HG03108 (cell line): ENCODE data around the gene TTLL12.
A peak's percentile ranks its signal among the peaks of the same experiment; 100 is the strongest.
"Not testable (repeated sequence)": the region's sequence is repeated elsewhere in the genome, so short reads cannot be mapped to it uniquely, and the experiment has no call there.

Experiments used
- ATAC-seq: cut with Tn5 transposase; IDR thresholded peaks from one replicate; pipeline ENCODE4 v1.9.1; 2021; ENCODE audit warnings: moderate library complexity; ENCODE audit not compliant: unreplicated experiment

TTLL12 gene

GRCh38 chr22:43157874-43158546 is 28.9 kb downstream of the TTLL12 start:
- ATAC-seq = no peak

GRCh38 chr22:43156413-43156812 is 30.5 kb downstream of the TTLL12 start:
- ATAC-seq = no peak

GRCh38 chr22:43155789-43156188 is 31.1 kb downstream of the TTLL12 start:
- no peak for ATAC-seq

- no peak for ATAC-seq
Measured at GRCh38 chr22:43154887-43155536, 31.9 kb downstream of the TTLL12 start.

GRCh38 chr22:43153899-43154298 is 33.0 kb downstream of the TTLL12 start:
- no peak for ATAC-seq

- no peak for ATAC-seq
Measured at GRCh38 chr22:43152357-43153071, 34.4 kb downstream of the TTLL12 start.

GRCh38 chr22:43152003-43152356 is 35.0 kb downstream of the TTLL12 start:
- no peak for ATAC-seq

- ATAC-seq = no peak
Measured at GRCh38 chr22:43151251-43152002, 35.5 kb downstream of the TTLL12 start, which contains the start of gene TSPO. TSPO (plus strand) TSS chr22:43151559; CDS start chr22:43159239, 7,680 bp downstream.

GRCh38 chr22:43150731-43151206 is 36.2 kb downstream of the TTLL12 start:
- no peak for ATAC-seq

- ATAC-seq = no peak
Measured at GRCh38 chr22:43148581-43148980, 38.4 kb downstream of the TTLL12 start.

GRCh38 chr22:43147821-43148220 is 39.1 kb downstream of the TTLL12 start:
- ATAC-seq = no peak

- not testable (repeated sequence) for ATAC-seq
Measured at GRCh38 chr22:43146332-43146731, 40.6 kb downstream of the TTLL12 start.

GRCh38 chr22:43145371-43145770 is 41.6 kb downstream of the TTLL12 start:
- ATAC-seq = not testable (repeated sequence)

GRCh38 chr22:43144949-43145348 is 42.0 kb downstream of the TTLL12 start:
- ATAC-seq = no peak

- ATAC-seq = peak; percentile 78
Measured at GRCh38 chr22:43142880-43143562, 43.9 kb downstream of the TTLL12 start, which contains the start of gene MCAT. MCAT (minus strand) TSS chr22:43143398; CDS start chr22:43143348, 50 bp downstream.

- ATAC-seq = no peak
Measured at GRCh38 chr22:43136801-43137200, 50.1 kb downstream of the TTLL12 start.

GRCh38 chr22:43136255-43136654 is 50.7 kb downstream of the TTLL12 start:
- ATAC-seq = no peak

GRCh38 chr22:43135565-43135964 is 51.4 kb downstream of the TTLL12 start:
- ATAC-seq = no peak

GRCh38 chr22:43134553-43134952 is 52.4 kb downstream of the TTLL12 start:
- ATAC-seq = no peak

- no peak for ATAC-seq
Measured at GRCh38 chr22:43133401-43133800, 53.5 kb downstream of the TTLL12 start.
